Ishikawa (cell line): ENCODE measurements around the gene LAMC3.

ENCODE experiments used
- CEBPB ChIP-seq: IDR thresholded peaks from 2 replicates; pipeline ENCODE4 v1.6.1; 2012
- CREB1 ChIP-seq: IDR thresholded peaks from 2 replicates; pipeline ENCODE4 v1.6.1; 2012; ENCODE audit warnings: low read depth
- EGR1 ChIP-seq: IDR thresholded peaks from 2 replicates; pipeline ENCODE4 v1.6.1; 2012
- EP300 ChIP-seq: IDR thresholded peaks from 2 replicates; pipeline ENCODE4 v1.6.1; 2012; ENCODE audit warnings: borderline replicate concordance
- FOXM1 ChIP-seq: IDR thresholded peaks from 2 replicates; pipeline ENCODE4 v1.6.1; 2012; ENCODE audit warnings: low read depth, borderline replicate concordance
- NFIC ChIP-seq: IDR thresholded peaks from 2 replicates; pipeline ENCODE4 v1.6.1; 2012
- RAD21 ChIP-seq: IDR thresholded peaks from 2 replicates; pipeline ENCODE4 v1.6.1; 2012; ENCODE audit warnings: low read depth
- TAF1 ChIP-seq: IDR thresholded peaks from 2 replicates; pipeline ENCODE4 v1.6.1; 2012; ENCODE audit warnings: low read depth, mild to moderate bottlenecking
- TCF12 ChIP-seq: IDR thresholded peaks from 2 replicates; pipeline ENCODE4 v1.6.1; 2012; ENCODE audit warnings: low read depth
- TEAD4 ChIP-seq: IDR thresholded peaks from 2 replicates; pipeline ENCODE4 v1.6.1; 2012
- YY1 ChIP-seq: IDR thresholded peaks from 2 replicates; pipeline ENCODE4 v1.6.1; 2012; ENCODE audit warnings: low read depth
- ZBTB7A ChIP-seq: IDR thresholded peaks from 2 replicates; pipeline ENCODE4 v1.6.1; 2012; ENCODE audit warnings: low read depth
- TF ChIP-seq, protein P1 (sequence below): IDR thresholded peaks from 2 replicates; pipeline ENCODE4 v1.6.1; 2012
- TF ChIP-seq, protein P2 (sequence below): IDR thresholded peaks from 2 replicates; pipeline ENCODE4 v1.6.1; 2012; ENCODE audit warnings: low read depth, mild to moderate bottlenecking
- TF ChIP-seq, protein P3 (sequence below): IDR thresholded peaks from 2 replicates; pipeline ENCODE4 v1.6.1; 2012

Gene LAMC3

DNA sequence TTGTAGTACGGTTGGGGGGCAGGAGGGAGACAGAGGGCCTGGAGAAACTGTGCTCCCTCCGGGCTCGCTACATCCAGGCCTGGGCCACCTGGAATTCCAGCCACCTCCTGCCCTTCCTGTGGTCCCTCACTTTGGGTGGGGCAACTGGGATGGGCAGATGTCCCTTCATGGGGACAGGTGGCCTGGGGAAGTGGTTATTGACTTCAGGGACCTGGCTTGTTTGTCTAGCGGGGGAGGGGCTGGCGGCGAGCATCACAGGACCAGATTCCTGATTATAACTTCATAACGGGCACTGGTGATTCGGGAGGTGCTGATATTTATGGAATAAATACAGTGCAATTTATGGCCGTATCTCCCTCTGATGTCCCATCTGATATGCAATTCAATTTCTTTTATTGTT is 20.1 kb upstream of the LAMC3 start:
- no peak for TF ChIP-seq YY1
- TF ChIP-seq, protein P1, sequence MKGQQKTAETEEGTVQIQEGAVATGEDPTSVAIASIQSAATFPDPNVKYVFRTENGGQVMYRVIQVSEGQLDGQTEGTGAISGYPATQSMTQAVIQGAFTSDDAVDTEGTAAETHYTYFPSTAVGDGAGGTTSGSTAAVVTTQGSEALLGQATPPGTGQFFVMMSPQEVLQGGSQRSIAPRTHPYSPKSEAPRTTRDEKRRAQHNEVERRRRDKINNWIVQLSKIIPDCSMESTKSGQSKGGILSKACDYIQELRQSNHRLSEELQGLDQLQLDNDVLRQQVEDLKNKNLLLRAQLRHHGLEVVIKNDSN, result no peak
- no peak for TF ChIP-seq EGR1
- no peak for TF ChIP-seq RAD21
- TF ChIP-seq CREB1, result no peak
- TF ChIP-seq FOXM1, result no peak

DNA sequence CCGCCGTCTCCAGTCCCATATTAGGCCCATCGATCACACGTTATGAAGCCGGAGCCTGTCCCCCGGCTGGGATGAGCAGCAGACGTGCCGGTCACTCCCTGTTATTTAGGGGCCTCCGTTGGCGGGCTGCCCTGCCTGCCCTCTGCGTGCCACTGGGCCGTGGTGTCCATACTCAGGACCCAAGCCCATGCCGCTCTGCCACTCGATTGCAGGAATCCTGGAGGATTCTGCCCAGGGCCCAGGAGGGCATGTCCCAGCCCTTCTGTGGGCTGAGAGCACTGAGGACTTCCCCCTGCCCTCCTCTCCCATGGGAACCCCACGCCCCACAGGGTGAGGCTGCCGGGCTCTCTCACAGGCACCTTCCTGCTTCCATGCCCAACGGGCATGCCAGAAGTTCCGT is 19.6 kb upstream of the LAMC3 start:
- TF ChIP-seq, protein P2, sequence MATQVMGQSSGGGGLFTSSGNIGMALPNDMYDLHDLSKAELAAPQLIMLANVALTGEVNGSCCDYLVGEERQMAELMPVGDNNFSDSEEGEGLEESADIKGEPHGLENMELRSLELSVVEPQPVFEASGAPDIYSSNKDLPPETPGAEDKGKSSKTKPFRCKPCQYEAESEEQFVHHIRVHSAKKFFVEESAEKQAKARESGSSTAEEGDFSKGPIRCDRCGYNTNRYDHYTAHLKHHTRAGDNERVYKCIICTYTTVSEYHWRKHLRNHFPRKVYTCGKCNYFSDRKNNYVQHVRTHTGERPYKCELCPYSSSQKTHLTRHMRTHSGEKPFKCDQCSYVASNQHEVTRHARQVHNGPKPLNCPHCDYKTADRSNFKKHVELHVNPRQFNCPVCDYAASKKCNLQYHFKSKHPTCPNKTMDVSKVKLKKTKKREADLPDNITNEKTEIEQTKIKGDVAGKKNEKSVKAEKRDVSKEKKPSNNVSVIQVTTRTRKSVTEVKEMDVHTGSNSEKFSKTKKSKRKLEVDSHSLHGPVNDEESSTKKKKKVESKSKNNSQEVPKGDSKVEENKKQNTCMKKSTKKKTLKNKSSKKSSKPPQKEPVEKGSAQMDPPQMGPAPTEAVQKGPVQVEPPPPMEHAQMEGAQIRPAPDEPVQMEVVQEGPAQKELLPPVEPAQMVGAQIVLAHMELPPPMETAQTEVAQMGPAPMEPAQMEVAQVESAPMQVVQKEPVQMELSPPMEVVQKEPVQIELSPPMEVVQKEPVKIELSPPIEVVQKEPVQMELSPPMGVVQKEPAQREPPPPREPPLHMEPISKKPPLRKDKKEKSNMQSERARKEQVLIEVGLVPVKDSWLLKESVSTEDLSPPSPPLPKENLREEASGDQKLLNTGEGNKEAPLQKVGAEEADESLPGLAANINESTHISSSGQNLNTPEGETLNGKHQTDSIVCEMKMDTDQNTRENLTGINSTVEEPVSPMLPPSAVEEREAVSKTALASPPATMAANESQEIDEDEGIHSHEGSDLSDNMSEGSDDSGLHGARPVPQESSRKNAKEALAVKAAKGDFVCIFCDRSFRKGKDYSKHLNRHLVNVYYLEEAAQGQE, result no peak
- TF ChIP-seq TCF12 (no peak), EGR1 (no peak), YY1 (no peak), NFIC (no peak), CEBPB (no peak), TAF1 (no peak), TEAD4 (no peak), FOXM1 (no peak), CREB1 (no peak), ZBTB7A (no peak), EP300 (no peak), RAD21 (no peak)
- TF ChIP-seq, protein P1, result no peak
- TF ChIP-seq, protein P3, sequence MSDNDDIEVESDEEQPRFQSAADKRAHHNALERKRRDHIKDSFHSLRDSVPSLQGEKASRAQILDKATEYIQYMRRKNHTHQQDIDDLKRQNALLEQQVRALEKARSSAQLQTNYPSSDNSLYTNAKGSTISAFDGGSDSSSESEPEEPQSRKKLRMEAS, result no peak

DNA sequence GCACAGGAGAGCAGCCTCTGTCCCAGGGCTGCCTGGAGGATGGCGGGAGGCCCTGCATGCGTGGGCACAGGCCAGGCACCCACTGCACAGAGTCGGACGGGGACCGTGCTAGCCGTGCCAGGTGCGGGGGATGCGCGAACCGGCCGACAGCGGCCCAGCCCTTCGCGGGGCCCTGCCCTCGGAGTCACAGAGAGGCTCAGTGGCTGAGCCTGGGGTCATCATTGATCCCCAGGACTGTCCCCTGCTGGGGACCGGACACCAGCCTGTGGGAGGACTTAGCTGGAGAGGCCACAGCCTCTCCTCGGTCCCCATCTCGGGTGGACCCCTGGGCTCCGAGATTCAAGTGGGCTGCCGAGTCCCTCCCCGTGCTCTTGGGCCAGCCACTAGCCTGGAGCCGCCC is 19.1 kb upstream of the LAMC3 start:
- TF ChIP-seq TCF12 (no peak), CEBPB (no peak), RAD21 (no peak), EGR1 (no peak), FOXM1 (no peak), TEAD4 (no peak), YY1 (no peak), CREB1 (no peak), NFIC (no peak), EP300 (no peak), TAF1 (no peak), ZBTB7A (no peak)
- TF ChIP-seq, protein P2, result no peak
- TF ChIP-seq, protein P1, result no peak
- TF ChIP-seq, protein P3, result no peak

DNA sequence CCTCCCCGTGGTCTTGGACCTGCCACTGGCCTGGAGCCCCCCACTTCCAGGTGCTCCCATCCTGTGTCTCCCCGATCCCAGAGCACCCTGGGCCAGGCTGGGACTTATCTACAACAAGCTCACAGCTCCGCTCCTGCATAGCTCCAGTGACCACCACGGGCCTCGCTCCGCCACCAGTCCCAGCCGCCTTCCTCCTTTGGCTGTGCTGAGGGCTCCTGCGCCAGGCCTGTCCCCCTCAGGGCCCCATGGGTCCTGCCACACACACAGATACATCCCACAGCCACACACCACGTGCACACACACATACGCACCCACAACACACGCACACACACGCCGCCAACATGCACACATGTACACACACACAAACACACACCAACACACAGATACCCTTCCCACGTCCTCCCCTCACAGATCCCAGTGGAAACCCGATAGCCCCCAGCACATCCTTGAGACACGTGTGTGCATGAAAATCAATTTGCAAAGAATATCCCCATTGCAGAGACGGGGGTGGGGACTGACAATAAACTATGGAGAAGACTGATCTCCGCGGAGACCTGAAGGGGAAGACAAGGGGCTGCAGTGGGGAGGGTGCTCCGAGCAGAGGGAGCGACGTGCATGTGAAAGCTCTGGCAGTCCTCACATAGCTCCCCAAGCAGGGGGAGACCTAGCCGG is 18.5 kb upstream of the LAMC3 start:
- TF ChIP-seq ZBTB7A, result no peak
- TF ChIP-seq YY1, result no peak
- TF ChIP-seq TEAD4, result no peak
- no peak for TF ChIP-seq CEBPB
- no peak for TF ChIP-seq FOXM1
- TF ChIP-seq EGR1, result no peak
- TF ChIP-seq, protein P3, result no peak
- no peak for TF ChIP-seq RAD21
- no peak for TF ChIP-seq NFIC
- TF ChIP-seq, protein P1, result no peak
- no peak for TF ChIP-seq CREB1
- TF ChIP-seq, protein P2, result no peak
- TF ChIP-seq TCF12, result no peak
